Body of pancreas (tissue), 4 donors: ENCODE results near the gene C2orf69. TPM values are rescaled to one million over a fixed set of nuclear protein-coding genes. Genes with fewer than 3 reads are reported as not detected.

Experiments
- ATAC-seq: fragments of 150-250 bp; one replicate; pipeline ENCODE4 v1.9.1; 2016
- DNase-seq, 4 donors: peaks; one replicate each; pipeline ENCODE4 v3.0.0-alpha.2; 2019
- H3K27ac ChIP-seq, 4 donors: fragments of 200-600 bp; sonication (generic); 1 replicate in 3 of 4; 2 replicates in 1 of 4; pipeline versions ENCODE4 v1.5.1 to v1.6.1; 2016 to 2019; ENCODE audit warnings: mild to moderate bottlenecking in 1 of 4, mixed read lengths in 1 of 4, moderate library complexity in 1 of 4
- H3K27me3 ChIP-seq, 2 donors: fragments of 200-600 bp; sonication (generic); one replicate each; pipeline ENCODE4 v1.6.0; 2016; ENCODE audit warnings: mild to moderate bottlenecking in 1 of 2
- H3K36me3 ChIP-seq, 2 donors: fragments of 200-600 bp; sonication (generic); replicated peaks in 1 of 2; 2 replicates each; pipeline ENCODE4 v1.5.1; 2016; ENCODE audit warnings: low read depth in 2 of 2; ENCODE audit not compliant: insufficient read depth in 1 of 2
- H3K4me1 ChIP-seq: fragments of 200-600 bp; sonication (generic); one replicate; pipeline ENCODE4 v1.6.0; 2016
- H3K4me3 ChIP-seq, 2 donors: fragments of 200-600 bp; sonication (generic); 1 replicate in 1 of 2; 2 replicates in 1 of 2; pipeline ENCODE4 v1.5.1; 2016 to 2019
- H3K9me3 ChIP-seq, 3 donors: fragments of 200-600 bp; sonication (generic); 1 replicate in 2 of 3; 2 replicates in 1 of 3; pipeline ENCODE4 v1.5.1; 2016
- CTCF ChIP-seq, 7 experiments: fragments of 450-650 bp in 4 of 7; fragments of 200-600 bp in 3 of 7; sonication (generic) in 3 of 7; IDR thresholded peaks; one replicate each; pipeline ENCODE4 v1.5.1; 2016 to 2019; ENCODE audit warnings: antibody characterized with exemption in 7 of 7
- POLR2A ChIP-seq, 3 donors: fragments of 450-650 bp; IDR thresholded peaks; one replicate each; pipeline ENCODE4 v1.6.1; 2016; ENCODE audit warnings: antibody characterized with exemption in 3 of 3, mild to moderate bottlenecking in 2 of 3
- WGBS, 2 donors: methylation state at CpG; one replicate each; pipeline ENCODE4 v1.1.5; 2017; 5-methylcytosine and 5-hydroxymethylcytosine counted together
- intact Hi-C: fragments of 100-400 bp; cut with DNase I; formaldehyde crosslinking; loops from one replicate; pipeline ENCODE4 v1.15.1; 2023
- total RNA-seq, 2 donors: library from RNA; depleted of rRNA; stranded (reverse); fragments of >200 nt; gene quantifications; one replicate each; pipeline ENCODE4 v1.1.0, GENCODE V29; 2016

C2orf69 gene
- total RNA-seq, 2 donors from 2014 or later = 4.0 to 10.6 TPM

GRCh38 chr2:199946196-199946595 is 35.1 kb downstream of the C2orf69 start:
- no peak overlapping the region for H3K27ac ChIP-seq
- no peak for DNase-seq
- H3K4me3 ChIP-seq = no peak overlapping the region
- no peaks in the 10 kb centered on the region for H3K9me3 ChIP-seq
- intact Hi-C loops = no loop called here
- 81 to 97% methylated on average over 1 of the region's 1 CpG for WGBS, 2 donors
- TF ChIP-seq CTCF (IDR thresholded peaks at IDR 0.05) (no peak), POLR2A (IDR thresholded peaks at IDR 0.05) (no peak)
- no peak for ATAC-seq
- peaks cover 0 to 3% of the 10 kb centered on the region in 2 donors for H3K36me3 ChIP-seq
- peaks cover 14% of the 10 kb centered on the region for H3K4me1 ChIP-seq
- H3K27me3 ChIP-seq = no peaks in the 10 kb centered on the region

- peaks cover 14% of the 10 kb centered on the region for H3K4me1 ChIP-seq
- DNase-seq (no peak), ATAC-seq (no peak)
- H3K36me3 ChIP-seq = peaks cover 0 to 3% of the 10 kb centered on the region in 2 donors
- H3K27ac ChIP-seq = no peak overlapping the region
- TF ChIP-seq POLR2A (IDR thresholded peaks at IDR 0.05) = no peak
- no peak for TF ChIP-seq CTCF (IDR thresholded peaks at IDR 0.05)
- H3K9me3 ChIP-seq = no peaks in the 10 kb centered on the region
- H3K4me3 ChIP-seq = no peak overlapping the region
- H3K27me3 ChIP-seq = no peaks in the 10 kb centered on the region
- intact Hi-C loops = no loop called here
These were observed 35.7 kb downstream of the C2orf69 start for GRCh38 chr2:199946836-199947235.

GRCh38 chr2:199950396-199950795 is 39.3 kb downstream of the C2orf69 start:
- peaks cover 0 to 3% of the 10 kb centered on the region in 2 donors for H3K36me3 ChIP-seq
- TF ChIP-seq POLR2A (IDR thresholded peaks at IDR 0.05) (no peak), CTCF (IDR thresholded peaks at IDR 0.05) (no peak)
- H3K9me3 ChIP-seq = no peaks in the 10 kb centered on the region
- intact Hi-C loops = no loop called here
- no peak for DNase-seq
- H3K4me3 ChIP-seq = no peak overlapping the region
- WGBS, 2 donors = 87 to 93% methylated on average over 5 of the region's 5 CpGs
- H3K27me3 ChIP-seq = no peaks in the 10 kb centered on the region
- no peak overlapping the region for H3K27ac ChIP-seq
- ATAC-seq = no peak
- H3K4me1 ChIP-seq = peaks cover 18% of the 10 kb centered on the region

GRCh38 chr2:199951023-199951422 is 39.9 kb downstream of the C2orf69 start:
- 49 to 60% methylated on average over 1 of the region's 1 CpG for WGBS, 2 donors
- ATAC-seq = no peak
- no peaks in the 10 kb centered on the region for H3K27me3 ChIP-seq
- intact Hi-C loops = no loop called here
- no peak overlapping the region for H3K27ac ChIP-seq
- DNase-seq = no peak
- peaks cover 0 to 3% of the 10 kb centered on the region in 2 donors for H3K36me3 ChIP-seq
- no peaks in the 10 kb centered on the region for H3K9me3 ChIP-seq
- H3K4me3 ChIP-seq = no peak overlapping the region
- no peak for TF ChIP-seq POLR2A (IDR thresholded peaks at IDR 0.05)
- TF ChIP-seq CTCF (IDR thresholded peaks at IDR 0.05) = no peak
- H3K4me1 ChIP-seq = peaks cover 16% of the 10 kb centered on the region

- WGBS, 2 donors = 0 to 1% methylated on average over 11 to 13 of the region's 13 CpGs
- ATAC-seq (peak; percentile 54), DNase-seq (no peak)
- intact Hi-C loops = no loop called here
- Histone ChIP-seq H3K4me3 (peak overlapping the region; percentile 89 to 93), H3K4me1 (peaks cover 42% of the 10 kb centered on the region), H3K27me3 (no peaks in the 10 kb centered on the region), H3K9me3 (no peaks in the 10 kb centered on the region), H3K27ac (peak overlapping the region; percentile 64 to 94 (median 88)), H3K36me3 (peaks cover 0 to 1% of the 10 kb centered on the region in 2 donors)
- no peak for TF ChIP-seq POLR2A (IDR thresholded peaks at IDR 0.05)
- no peak for TF ChIP-seq CTCF (IDR thresholded peaks at IDR 0.05)
These were observed 43.9 kb downstream of the C2orf69 start for GRCh38 chr2:199955007-199955338.
